Omental fat pad (tissue), 4 donors: Measurements from ENCODE around the gene IL17B. TPM values are rescaled to one million over a fixed set of nuclear protein-coding genes. Genes with fewer than 3 reads are reported as not detected.

Experiments used
- ATAC-seq: fragments of 150-250 bp; one replicate; pipeline ENCODE4 v1.9.1; 2016; ENCODE audit warnings: mild to moderate bottlenecking, moderate library complexity; ENCODE audit not compliant: low FRiP score
- DNase-seq: peaks from one replicate; pipeline ENCODE4 v3.0.0-alpha.2; 2019; ENCODE audit warnings: low spot score
- total RNA-seq, 4 donors: library from RNA; depleted of rRNA; stranded (reverse); fragments of >200 nt; gene quantifications; one replicate each; pipeline ENCODE4 v1.1.0, GENCODE V29; 2016
- TF ChIP-seq, protein P1 (sequence below), 3 donors: fragments of 450-650 bp; IDR thresholded peaks; one replicate each; pipeline ENCODE4 v1.5.1; 2016 to 2017; ENCODE audit warnings: antibody characterized with exemption in 3 of 3, mild to moderate bottlenecking in 3 of 3, moderate library complexity in 2 of 3

Gene IL17B
- total RNA-seq, 4 donors from 2014 or later = 1.1 TPM; not detected in 3

GRCh38 chr5:149387081-149387631 is 8.1 kb upstream of the IL17B start:
- no peak for DNase-seq
- TF ChIP-seq, protein P1, sequence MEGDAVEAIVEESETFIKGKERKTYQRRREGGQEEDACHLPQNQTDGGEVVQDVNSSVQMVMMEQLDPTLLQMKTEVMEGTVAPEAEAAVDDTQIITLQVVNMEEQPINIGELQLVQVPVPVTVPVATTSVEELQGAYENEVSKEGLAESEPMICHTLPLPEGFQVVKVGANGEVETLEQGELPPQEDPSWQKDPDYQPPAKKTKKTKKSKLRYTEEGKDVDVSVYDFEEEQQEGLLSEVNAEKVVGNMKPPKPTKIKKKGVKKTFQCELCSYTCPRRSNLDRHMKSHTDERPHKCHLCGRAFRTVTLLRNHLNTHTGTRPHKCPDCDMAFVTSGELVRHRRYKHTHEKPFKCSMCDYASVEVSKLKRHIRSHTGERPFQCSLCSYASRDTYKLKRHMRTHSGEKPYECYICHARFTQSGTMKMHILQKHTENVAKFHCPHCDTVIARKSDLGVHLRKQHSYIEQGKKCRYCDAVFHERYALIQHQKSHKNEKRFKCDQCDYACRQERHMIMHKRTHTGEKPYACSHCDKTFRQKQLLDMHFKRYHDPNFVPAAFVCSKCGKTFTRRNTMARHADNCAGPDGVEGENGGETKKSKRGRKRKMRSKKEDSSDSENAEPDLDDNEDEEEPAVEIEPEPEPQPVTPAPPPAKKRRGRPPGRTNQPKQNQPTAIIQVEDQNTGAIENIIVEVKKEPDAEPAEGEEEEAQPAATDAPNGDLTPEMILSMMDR (IDR thresholded peaks at IDR 0.05) = no peak
- ATAC-seq = no peak

DNA sequence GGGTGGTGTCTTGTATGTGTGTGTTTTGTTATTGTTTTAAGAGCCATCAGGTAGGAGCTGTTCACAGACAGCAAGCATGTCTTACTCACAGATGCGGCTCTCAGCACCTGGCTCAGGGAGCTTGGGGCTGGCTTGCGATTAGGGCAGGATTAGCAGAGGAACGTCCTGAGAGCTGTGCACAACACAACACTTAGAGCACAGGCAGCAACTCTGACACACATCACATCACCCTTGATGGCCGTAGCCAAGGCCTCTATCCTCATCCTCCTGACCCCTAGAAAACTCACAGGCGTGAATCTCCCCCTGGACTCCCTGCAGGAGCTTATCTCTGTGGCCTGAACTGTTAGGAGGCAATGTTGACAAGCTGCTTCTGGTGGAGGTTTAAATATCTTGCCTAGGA is 7.1 kb upstream of the IL17B start:
- TF ChIP-seq, protein P1 (IDR thresholded peaks at IDR 0.05) = no peak

DNA sequence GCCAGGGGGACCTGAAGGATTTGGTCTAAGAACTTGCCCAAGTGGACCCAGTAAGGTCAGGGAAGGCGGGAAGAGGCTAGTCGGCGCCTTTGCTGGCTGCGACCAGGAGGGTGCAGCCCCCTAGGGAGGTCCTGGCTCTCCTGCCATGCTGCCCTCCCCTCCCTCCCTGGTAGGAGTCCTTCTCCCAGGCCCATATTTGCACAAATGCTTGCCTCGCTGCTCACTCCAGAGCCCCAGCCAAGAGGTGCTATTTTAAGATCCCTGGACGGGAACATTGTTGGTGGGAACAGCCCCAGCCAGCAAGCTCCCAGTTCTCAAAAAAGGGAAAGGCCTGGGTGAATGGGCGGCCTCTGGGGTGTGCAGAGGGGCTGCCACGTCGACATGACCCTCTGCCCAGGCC is 4.3 kb upstream of the IL17B start:
- TF ChIP-seq, protein P1 (IDR thresholded peaks at IDR 0.05) = no peak
- ATAC-seq (no peak), DNase-seq (no peak)

More for the DNA sequence above, 7.1 kb upstream of the IL17B start:
- ATAC-seq (no peak), DNase-seq (no peak)

- TF ChIP-seq, protein P1 (IDR thresholded peaks at IDR 0.05) = no peak
- DNase-seq = no peak
- ATAC-seq = no peak
Observed at GRCh38 chr5:149382517-149383220, 3.6 kb upstream of the IL17B start.

GRCh38 chr5:149381986-149382338 is 2.9 kb upstream of the IL17B start:
- peak; percentile 77 for DNase-seq
- TF ChIP-seq, protein P1 (IDR thresholded peaks at IDR 0.05) = peak in 2 of 3 donors; percentile 57 to 83
- peak; percentile 64 for ATAC-seq

- TF ChIP-seq, protein P1 (IDR thresholded peaks at IDR 0.05) = no peak
- ATAC-seq = no peak
- no peak for DNase-seq
Observed at GRCh38 chr5:149381261-149381985, 2.3 kb upstream of the IL17B start.
